ENCODE data around the gene POM121.
A peak's percentile ranks its signal among the peaks of the same experiment; 100 is the strongest.
"Not testable (repeated sequence)": the region's sequence is repeated elsewhere in the genome, so short reads cannot be mapped to it uniquely, and the experiment has no call there.

POM121 gene

DNA sequence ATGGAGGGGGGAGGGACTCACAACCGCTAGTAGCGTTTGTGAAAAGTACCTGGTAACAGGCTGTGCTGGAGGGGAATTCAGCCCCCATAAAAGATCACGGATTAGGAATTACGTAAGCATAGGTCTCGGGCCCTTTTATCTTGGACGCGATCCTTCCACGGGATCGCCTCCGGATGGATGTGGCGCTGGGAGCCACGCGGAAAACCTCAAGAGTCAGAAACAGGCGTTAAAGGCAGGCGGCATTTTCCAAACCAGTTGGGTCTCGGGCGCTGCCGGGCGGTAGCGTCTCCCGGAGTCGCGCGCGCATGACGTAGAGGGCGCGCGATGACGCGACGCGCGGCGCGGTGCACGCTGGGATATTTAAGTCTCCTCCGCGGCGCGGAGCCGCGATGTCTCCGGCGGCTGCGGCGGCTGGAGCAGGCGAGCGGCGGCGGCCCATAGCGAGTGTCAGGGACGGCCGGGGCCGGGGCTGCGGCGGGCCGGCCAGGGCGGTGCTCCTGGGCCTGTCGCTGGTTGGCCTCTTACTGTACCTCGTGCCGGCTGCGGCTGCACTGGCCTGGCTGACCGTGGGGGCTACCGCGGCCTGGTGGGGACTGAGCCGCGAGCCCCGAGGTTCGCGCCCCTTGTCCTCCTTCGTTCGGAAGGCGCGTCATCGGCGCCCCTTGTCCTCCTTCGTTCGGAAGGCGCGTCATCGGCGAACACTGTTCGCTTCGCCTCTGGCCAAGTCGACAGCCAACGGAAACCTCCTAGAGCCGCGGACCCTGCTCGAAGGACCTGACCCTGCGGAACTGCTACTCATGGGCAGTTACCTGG, at the start of gene POM121:
POM121 (plus strand) TSS at position 363 of the 813 bp plus-strand sequence; CDS start at position 390, 27 bp downstream.
- DNase-seq, result peak; percentile 45

DNA sequence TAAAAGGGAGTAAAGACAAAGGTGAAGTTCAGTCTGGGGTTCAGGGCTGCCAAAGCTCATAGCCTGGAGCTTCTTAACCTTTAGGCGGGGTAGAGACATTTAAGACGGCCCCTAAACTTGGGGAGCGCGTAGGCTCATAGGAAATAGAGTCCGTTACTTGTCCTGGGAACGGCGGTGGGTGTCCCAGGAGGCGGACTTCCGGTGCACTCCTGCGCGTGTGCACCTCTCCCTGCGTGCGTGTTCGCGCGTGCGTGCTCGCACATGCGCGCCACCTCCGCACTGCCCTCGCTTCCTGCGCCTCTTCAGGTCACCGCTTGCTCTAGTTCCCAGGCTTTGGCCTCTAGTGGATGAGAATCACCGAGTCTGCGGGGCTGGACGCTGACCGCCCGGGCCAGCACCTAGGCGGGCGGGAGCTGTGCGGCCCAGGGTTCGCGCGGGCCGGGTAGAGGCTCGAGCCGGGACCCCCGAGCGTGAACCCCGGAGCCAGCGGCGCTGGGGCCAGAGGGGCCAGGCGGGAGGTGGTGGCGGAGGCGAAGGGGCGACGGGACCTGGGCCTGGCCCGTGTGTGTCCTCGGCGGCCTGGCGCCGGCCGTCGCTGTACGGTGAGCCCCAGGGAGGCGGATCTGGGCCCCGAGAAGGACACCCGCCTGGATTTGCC, 45.7 kb upstream of the POM121 start:
- not testable (repeated sequence) for DNase-seq

DNA sequence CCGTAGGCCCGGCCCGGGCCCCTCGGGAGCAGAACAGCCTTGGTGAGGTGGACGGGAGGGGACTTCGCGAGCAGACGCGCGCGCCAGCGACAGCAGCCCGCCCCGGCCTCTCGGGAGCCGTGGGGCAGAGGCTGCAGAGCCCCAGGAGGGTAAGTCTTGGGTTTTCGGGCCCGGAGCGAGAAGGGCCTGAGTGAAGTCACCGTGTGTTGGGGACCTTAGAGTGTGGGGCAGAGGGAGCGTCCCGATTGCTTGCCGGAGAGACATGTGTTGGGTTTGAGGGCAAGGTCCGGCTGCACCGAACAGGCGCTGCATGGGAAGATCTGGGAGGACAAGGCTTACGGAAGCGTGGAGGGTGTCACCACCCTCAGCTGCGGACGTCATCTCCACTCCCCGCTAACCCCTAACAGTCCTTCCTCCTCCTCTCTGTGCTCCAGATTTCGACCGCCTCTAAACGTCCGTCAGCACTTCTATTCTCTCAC, 45.1 kb upstream of the POM121 start:
- DNase-seq, result not testable (repeated sequence)

DNA sequence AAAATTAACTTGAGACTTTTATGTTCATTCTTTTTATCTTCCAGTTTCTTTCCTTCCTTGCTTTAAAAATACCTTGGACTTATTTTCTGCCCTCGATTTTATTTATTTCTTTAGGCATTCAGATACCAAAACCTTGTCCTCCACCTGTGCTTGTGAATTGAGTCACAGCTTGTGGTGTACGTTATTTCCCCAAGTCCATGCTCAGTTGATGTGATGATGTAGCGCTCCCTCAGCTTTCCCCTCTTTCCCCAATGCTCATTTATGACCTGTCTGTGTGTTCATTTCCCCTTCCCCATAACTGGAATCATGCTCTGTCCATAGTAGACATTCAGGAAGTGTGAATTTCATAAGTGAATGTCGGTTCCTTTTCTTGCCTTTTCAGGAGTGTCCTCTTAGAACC, 33.1 kb upstream of the POM121 start:
- not testable (repeated sequence) for DNase-seq

DNA sequence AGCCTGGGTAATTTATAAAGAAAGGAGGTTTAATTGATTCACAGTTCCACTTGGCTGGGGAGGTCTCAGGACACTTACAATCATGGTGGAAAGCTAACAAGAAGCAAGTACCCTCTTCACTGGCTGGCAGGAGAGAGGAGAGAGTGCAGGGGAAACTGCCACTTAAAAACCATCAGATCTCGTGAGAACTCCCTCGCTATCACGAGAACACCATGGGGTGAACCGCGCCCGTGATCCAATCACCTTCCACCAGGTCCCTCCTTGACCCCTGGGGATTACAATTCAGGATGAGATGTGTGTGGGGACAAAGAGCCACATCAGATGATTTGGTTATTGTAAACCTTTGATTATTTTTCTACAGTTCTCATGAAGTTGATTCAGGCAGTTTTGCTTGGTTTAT, 20.2 kb upstream of the POM121 start:
- DNase-seq, result not testable (repeated sequence)

DNA sequence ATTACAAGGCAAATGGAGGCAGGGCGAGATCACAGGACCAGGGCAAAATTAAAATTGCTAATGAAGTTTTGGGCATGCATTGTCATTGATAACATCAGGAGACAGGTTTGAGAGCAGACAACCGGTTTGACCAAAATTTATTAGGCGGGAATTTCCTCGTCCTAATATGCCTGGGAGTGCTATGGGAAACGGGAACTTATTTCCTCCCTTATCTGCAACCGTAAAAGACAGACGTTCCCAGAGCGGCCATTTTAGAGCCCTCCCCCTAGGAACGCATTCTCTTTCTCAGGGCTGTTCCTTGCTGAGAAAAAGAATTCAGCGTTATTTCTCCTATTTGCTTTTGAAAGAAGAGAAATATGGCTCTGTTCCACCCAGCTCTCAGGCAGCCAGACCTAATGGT, 16.5 kb upstream of the POM121 start:
- DNase-seq, result not testable (repeated sequence)

DNA sequence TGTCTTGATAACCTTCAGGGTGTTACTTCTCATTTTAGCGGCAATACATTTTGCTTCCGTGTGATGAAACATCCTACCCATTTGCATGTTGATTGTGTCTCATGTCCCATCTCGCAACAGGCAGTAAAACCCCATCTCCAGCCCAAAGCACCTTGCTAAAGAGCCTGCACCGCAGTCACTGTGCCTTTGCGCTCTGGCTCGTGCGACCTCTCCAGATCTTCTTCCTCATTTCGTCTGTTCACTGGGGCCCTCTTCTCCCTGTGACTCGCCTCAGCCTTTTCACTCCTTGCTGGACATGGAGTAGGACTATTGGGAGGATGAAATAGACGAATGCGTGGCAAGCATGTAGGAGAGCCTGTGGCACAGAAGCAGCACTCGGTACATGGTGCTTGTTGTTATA, 13.5 kb upstream of the POM121 start:
- DNase-seq, result not testable (repeated sequence)

DNA sequence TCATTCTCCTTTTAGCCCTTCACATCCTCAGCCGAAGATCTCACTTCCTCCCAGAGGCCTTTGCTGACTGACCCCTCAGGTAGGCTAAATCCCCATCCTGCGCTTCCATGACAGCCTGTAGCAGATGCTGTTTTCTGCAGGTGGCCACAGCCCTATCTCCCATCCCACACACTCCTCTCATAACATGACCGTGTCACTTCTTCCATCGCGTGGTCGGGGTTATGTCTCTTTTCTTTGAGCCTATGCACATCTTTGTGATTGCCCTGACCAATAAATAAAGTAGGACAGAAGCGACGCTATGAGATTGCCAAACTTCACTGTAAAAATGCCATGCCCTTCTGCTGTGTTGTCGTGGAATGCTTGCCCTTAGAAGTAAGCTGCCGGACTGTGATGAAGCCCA, 11.1 kb upstream of the POM121 start:
- DNase-seq, result not testable (repeated sequence)

DNA sequence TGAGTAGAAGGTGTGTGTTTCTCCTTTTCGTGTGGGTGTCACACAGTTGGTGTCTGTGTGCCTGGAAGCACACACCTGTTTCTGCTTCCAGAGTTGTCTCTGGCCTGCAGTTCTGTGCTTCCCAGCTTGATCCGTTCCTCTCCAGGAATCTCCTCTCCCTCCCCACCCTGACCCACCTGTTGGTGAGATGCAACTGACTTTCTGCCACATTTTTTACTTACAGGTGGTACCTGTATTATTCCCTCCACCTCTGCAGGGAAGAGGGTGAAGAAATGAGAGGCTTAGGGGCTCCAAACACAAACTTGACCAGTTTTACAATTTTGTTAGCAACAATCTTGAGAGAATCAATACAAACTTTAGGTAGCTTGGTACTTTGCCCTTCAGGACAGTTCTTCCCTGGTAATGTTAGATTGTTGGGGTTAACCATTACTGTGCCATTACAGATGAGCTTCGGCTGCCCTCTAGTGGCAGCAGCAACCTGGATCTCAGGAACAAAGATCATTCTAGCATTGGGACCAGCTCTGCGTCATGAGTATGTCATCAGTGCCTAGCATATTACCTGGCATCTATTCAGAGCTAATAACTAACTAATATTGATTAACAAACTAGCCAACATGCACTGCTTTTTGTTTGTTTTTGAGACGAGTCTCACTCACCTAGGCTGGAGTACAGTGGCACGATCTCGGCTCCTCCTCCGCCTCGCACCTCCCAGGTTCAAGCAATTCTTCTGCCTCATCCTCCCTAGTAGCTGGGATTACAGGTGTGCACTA, 10.0 kb upstream of the POM121 start:
- peak; percentile 9 for DNase-seq

DNA sequence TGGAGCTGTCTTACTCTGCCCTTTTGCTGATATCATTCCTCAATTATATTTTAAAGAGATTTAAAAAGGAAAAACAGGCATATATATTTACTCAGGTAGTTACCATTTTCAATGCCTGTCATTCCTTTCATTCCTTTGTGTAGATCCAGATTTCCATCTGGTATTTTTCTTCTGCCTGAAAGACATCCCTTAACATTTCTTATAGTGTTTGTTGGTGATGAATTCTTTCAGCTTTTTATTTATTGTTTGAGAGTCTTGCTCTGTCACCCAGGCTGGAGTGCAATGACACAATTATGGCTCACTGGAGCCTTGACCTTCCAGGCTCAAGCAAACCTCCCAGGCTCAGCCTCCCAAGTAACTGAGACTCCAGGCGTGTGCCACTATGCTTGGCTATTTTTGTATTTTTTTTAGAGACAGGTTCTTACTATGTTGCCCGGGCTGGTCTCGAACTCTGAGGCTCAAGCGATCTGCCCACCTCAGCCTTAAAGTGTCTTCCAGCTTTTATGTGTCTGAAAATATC, 5.6 kb upstream of the POM121 start:
- DNase-seq, result no peak

DNA sequence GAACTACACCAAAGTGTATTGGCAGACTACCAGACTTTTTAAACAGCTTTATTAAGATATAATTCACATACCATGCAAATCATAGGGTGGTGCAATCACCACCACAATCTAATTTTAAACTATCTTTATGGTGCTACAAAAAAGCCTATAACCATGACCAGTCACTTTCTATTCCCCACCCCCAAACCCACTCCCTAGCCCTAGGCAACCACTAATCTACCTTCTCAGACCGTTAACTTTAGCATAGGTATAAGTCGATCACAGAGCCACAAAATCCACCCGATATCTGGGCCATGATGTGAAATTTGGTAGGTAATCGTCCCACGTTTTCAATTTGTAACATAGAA, 536 bp upstream of the POM121 start:
- no peak for DNase-seq

DNA sequence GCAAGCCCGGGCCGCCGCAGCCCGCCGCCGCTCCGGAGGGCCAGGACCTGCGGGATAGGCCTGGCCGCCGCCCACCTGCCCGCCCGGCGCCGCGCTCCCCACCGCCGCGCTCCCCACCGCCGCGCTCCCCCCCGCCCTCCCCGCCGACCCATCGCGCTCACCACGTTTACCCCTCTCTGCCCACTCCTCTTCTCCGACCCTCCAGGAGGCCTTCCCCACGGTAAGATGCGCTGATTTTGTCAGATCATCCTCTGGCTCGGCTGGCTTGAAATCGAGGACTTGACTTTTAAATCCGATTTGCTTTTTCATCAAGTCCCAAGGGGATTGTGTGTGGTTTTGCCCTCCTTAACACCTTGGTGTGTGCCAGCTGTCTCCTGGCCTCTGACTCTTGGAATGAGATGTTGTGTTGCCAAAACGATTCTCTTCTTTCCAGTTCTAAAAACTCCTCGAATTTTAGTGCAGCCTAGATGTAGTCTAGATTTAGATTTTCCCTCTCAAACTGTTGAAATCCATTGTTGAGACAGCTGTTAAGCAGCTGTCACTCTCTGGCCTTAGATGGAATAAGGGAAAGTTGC, 738 bp downstream of the POM121 start:
- no peak for DNase-seq

DNA sequence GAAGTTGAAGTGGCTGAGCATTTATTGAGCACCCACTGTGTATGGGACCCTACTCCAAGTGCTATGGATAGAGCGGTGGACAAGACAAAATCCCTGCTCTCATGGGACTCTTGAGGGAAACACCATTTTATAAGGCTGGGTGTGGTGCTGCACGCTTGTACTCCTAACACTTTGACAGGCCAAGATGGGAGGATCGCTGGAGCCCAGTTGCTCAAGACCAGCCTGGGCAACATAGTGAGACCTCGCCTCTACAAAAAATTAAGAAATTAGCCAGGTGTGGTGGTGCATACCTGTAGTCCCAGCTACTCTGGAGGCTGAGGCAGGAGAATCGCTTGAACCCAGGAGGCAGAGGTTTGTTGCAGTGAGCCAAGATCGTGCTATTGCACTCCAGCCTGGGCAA, 2.9 kb downstream of the POM121 start:
- DNase-seq, result not testable (repeated sequence)

DNA sequence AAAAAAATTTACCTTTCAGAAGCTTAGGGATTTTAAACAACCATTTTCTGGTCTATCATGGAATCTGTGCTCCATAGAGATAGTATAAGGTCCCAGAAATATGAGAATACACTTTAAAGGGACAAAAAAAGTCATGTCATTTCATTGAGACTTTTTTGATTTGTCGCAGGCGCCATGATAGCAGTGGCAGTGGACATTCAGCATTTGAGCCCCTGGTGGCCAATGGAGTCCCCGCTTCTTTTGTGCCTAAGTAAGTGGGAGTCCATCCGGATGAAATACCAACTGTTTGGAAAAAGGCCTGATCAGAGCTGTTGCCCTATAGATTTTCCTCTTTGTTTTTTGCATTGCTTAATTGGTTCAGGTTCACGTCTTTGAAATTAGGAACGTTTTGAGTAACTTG, 3.3 kb downstream of the POM121 start:
- DNase-seq, result not testable (repeated sequence)

DNA sequence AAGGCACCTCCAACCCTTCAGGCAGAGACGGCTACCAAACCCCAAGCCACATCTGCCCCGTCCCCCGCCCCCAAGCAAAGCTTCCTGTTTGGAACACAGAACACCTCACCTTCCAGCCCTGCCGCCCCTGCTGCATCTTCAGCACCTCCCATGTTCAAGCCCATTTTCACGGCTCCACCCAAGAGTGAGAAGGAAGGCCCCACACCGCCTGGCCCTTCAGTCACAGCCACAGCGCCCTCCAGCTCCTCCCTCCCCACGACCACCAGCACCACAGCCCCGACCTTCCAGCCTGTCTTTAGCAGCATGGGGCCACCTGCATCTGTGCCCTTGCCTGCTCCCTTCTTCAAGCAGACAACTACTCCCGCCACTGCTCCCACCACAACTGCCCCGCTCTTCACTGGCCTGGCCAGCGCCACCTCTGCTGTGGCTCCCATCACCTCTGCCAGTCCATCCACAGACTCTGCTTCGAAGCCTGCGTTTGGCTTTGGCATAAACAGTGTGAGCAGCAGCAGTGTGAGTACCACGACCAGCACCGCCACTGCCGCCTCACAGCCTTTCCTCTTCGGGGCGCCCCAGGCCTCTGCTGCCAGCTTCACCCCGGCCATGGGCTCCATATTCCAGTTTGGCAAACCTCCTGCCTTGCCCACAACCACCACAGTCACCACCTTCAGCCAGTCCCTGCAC, 17.3 kb downstream of the POM121 start:
- not testable (repeated sequence) for DNase-seq

DNA sequence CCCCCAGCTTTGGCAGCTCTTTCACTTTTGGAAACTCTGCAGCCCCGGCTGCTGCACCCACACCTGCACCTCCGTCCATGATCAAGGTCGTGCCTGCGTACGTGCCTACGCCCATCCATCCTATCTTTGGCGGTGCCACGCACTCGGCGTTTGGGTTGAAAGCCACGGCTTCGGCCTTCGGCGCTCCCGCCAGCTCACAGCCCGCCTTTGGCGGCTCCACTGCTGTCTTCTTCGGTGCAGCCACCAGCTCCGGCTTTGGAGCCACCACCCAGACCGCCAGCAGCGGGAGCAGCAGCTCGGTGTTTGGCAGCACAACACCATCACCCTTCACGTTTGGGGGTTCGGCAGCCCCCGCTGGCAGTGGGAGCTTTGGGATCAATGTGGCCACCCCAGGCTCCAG, 18.1 kb downstream of the POM121 start:
- not testable (repeated sequence) for DNase-seq

DNA sequence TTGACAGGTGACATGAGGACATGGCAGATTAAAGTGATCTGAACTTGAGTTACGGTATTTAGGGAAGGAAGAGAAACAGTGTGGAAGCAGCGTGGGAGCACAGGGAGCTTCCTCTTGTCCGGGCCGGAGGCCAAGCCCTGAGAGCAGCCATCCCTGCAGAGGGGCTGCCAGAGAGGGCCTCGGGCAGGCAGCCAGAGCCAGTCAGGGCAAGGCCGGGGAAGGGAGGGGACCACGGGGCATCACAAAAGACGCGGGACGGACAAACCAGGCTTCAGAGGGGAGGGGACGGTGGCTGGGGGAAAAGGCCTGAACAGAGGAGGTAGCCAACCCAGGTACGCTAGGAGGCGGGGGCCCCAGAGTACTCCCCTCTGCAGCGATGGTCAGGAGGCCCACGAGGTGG, 20.0 kb downstream of the POM121 start:
- not testable (repeated sequence) for DNase-seq

DNA sequence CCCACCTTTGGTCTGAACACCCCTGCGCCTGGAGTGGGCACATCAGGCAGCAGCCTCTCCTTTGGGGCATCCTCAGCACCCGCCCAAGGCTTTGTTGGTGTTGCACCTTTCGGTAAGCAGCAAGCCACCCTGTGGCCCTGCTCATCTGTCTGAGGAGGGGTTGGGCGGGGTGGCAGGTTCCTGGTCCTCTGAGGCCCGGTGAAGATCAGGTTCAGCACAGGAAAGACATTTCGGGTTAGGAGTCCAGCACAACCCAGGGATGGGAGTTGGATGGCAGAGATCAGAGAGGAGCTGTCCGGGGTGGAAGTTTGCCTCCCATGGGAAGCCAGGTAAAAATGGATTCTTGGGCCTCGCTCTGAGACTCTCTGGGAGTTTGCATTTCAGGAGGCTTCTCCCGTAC, 20.7 kb downstream of the POM121 start:
- not testable (repeated sequence) for DNase-seq

DNA sequence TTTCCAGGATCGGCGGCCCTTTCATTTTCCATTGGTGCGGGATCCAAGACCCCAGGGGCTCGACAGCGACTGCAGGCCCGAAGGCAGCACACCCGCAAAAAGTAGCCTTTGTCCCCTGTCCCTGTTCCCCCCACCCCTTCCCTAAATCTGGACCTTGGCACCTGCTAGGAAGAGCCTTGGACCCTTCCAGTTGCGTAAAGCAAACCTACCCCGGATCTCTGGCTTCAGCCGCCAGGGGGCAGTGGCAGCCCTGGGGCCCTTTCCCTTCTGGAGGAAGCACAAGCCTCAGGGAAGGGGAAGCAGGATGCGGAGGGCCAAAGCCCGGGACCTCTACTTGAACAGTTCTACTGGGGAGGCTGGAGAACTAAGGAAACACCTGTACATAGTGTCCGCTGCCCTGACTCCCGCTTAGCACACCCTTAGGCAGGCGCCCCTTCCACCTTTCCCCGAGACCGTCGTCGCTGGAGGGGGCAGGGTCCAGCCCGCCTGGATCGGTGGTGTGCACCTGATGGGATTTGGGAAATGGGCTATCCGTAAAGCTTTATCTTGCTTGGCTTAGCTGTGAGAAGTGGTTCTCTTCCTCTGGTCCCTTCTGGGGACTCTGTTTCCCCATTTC, 21.3 kb downstream of the POM121 start:
- not testable (repeated sequence) for DNase-seq

DNA sequence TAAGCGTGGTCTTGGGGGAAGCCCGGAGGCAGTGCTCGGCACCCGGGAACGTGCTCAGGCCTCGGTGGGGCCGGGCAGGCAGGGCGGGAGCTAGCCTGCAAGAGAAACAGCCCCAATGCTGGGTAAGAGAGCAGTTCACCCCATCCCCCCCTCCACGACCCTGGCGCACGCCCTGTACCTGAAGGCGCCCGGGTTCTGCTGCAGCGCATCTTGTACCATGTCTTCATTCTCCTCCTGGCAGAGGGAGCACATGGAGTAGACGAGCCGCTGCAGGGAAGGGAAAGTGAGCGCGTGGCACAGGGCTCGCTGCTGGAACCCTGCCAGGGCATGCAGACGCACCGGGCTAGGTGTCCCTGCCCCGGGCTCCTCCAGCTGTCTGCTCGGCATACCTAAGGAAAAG, 23.8 kb downstream of the POM121 start:
- DNase-seq, result not testable (repeated sequence)

DNA sequence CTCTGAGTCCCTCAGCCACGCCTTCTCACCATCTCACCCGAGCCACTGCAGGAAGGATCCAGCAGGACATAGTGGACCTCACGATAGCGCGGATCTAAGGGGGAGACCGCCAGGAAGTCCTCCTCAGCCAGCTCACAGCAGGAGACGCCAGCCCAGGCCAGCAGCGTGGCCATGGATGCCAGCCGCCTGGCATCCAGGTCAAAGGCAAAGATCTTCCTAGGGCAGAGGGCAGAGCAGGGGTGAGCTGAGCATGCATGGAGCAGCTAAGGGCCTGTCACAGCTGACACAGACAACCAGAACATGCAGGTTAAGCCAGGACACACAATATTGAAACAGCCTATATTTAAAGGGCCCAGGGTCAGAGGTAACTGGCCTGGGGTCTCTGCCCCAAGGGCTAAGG, 24.4 kb downstream of the POM121 start:
- not testable (repeated sequence) for DNase-seq

DNA sequence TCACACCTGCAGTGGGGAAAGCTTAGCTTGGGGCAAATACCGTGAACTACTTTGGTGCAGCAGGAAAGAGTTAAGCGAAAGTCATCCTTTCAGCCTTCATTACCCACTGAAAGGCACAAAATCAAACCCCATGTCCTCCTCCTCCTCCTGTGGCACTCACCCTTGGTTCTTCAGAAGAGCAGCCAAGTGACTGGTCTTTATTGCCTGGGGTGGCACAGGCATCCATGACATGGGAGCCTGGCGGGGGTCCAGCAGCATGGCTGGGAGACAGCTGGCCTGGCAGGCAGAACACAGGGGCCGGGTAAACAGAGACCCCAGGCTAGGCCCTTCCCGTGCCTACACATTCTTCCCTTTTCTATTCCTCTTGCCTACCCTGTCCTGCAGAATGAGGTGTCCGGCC, 24.8 kb downstream of the POM121 start:
- not testable (repeated sequence) for DNase-seq

All from NCI-H2081 treated with DMSO at 0.1 percent for 48 hours (cell line).